ELR (cell line): Measurements from ENCODE around the gene ACACB.
A peak's percentile ranks its signal among the peaks of the same experiment; 100 is the strongest.

Experiments
- DNase-seq: peaks from one replicate; pipeline ENCODE4 v3.0.0-alpha.2; 2015; ENCODE audit warnings: low read depth

ACACB gene

DNA sequence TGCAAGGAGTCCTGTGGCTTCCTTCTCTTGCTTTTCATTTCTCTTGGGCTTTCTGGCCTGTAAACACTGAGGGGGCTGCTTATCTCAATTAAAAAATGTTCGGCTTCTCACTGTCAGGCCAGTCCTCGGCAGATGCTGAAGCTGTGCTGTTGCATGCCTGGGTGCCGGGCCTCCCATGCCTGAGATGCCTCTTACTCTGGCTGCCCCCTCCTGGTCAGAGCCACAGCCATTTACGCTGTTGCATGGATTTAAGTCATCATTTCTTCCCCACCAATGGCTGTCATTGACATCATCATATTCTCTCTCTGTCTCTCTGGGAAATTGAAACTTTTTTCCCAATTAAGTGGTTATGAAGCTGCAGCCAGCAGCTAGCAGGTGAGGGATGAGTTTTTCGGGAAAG is 139.0 kb downstream of the ACACB start:
- peak; percentile 41 for DNase-seq

- DNase-seq: no peak
These were observed 139.6 kb downstream of the ACACB start for GRCh38 chr12:109256011-109256410.

- DNase-seq: no peak
These were observed 141.8 kb downstream of the ACACB start for GRCh38 chr12:109258201-109258600.

DNA sequence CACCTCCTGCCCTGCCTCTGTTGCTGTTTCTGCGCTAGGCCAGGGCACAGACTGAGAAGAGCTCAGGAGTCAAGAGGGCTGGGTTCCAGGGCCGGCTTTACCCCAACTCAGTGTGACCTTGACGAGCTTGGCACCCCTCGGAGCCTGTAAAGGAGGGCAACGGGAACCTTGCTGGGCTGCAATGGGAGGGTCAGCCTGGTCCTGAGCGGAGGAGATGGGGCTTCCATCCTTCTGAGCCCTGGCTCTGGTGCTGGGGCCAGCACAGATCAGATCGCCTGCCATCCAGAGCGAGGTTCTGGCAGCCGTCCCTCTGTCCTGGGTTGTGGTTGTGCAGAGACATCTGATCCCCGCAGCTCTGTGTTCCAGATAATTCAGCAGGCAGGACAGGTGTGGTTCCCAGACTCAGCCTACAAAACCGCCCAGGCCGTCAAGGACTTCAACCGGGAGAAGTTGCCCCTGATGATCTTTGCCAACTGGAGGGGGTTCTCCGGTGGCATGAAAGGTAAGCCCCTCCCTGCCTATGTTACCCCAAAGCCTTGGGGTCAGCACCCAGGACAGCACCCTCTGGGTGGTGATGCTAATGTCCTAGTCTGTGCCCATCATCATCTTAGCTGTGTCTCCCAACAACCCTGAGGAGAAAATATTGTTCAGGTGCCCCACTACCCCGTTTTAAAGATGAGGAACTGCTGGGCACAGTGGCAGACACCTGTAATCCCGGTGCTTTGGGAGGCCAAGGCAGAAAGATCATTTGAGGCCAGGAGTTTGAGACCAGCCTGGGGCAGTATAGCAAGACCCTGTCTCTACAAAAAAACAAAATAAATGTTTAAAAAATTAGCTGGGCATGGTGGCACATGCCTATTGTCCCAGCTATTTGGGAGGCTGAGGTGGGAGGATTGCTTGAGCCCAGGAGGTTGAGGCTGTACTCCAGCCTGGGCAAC is 142.5 kb downstream of the ACACB start:
- no peak for DNase-seq

- DNase-seq: no peak
These were observed 143.1 kb downstream of the ACACB start for GRCh38 chr12:109259545-109259895.

- no peak for DNase-seq
These were observed 144.7 kb downstream of the ACACB start for GRCh38 chr12:109261087-109261486.

DNA sequence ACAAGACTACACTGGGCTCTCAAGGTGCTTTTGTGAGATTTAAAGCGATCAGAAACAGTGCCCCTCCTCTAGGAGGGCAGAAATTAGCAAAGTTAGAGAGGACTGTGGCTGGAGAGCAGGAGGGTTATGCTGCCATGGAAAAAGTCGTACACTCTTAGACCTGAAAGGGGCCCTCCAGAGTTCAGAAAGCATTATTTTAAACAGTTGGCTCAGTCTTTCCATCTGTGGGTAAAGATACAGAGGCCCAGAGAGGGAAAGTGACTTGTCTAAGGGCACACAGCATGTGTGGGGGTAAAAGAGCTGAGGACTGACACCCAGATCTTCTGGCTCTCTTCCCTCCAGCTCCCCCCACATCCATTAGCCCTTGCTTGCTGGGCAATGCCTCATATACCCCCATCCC is 145.6 kb downstream of the ACACB start:
- DNase-seq: no peak

DNA sequence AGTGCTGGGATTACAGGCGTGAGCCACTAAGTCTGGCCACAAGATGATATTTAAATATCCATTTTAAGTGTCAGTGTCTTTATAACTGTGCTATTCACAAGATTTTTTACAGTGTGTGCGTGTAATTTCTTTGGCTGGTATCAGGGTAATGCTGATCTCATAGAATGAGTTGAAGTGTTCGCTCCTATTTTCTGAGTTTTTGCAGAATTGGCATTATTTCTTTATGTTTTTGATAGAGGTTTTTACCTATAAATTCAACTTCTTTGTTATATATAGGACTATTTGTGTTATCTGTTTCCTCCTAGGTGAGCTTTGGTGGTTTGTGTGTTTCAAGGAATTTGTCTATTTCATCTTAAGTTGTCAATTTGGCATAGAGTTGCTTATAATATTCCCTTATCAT is 147.1 kb downstream of the ACACB start:
- DNase-seq: no peak

DNA sequence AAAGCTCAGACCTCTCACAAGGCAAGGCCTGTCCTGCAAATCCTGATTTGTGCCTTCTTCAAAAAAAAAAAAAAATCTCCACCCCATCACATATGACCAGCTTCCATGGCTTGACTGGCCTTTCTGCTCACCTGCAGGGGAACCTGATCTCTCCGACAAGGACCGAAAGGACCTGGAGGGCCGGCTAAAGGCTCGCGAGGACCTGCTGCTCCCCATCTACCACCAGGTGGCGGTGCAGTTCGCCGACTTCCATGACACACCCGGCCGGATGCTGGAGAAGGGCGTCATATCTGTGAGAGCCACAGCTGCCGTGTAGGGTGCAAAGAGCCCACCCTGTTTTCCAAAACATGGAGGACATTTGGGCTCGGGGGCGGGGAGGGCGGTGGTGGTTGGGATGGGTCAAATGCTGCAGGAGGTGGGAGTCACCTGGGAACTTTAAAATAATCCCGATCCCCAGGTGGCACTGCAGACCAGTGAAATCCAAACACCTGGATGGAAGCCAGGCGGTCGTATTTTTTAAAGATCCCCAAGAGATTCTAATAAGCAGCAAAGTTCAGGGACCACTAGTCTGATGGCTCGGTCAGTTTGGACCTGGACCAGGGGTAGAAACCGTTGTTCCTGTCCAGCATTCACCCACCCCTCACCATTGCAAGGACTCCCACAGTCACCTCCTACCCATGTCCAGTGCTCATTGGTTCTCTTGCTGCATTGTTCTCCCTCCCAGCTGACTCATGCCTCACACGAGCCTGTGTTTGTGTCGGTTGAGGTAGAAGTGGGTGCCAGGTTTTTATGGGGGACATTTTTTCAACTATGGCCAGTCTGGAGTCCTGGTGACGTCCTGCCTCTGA is 147.9 kb downstream of the ACACB start:
- peak; percentile 77 for DNase-seq

DNA sequence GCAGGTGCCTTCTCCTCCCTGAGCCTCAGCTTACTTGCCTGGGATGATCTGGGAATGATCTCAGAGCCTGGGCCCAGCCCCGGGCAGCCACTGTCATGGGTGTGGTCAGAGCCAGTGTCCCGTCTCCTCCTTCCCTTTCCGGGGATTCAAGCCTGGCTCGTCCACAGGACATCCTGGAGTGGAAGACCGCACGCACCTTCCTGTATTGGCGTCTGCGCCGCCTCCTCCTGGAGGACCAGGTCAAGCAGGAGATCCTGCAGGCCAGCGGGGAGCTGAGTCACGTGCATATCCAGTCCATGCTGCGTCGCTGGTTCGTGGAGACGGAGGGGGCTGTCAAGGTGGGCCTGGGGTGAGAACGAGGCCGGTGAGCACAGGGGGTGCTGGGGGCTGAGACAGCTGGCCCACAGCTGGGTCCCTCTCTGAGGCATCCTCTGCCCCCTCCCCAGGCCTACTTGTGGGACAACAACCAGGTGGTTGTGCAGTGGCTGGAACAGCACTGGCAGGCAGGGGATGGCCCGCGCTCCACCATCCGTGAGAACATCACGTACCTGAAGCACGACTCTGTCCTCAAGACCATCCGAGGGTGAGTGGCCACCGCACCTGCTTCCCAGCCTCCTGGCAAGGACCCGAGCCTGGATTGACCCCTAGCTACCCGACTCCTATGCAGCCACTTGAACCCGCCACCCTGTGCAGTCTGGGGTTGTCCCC is 148.7 kb downstream of the ACACB start:
- no peak for DNase-seq

DNA sequence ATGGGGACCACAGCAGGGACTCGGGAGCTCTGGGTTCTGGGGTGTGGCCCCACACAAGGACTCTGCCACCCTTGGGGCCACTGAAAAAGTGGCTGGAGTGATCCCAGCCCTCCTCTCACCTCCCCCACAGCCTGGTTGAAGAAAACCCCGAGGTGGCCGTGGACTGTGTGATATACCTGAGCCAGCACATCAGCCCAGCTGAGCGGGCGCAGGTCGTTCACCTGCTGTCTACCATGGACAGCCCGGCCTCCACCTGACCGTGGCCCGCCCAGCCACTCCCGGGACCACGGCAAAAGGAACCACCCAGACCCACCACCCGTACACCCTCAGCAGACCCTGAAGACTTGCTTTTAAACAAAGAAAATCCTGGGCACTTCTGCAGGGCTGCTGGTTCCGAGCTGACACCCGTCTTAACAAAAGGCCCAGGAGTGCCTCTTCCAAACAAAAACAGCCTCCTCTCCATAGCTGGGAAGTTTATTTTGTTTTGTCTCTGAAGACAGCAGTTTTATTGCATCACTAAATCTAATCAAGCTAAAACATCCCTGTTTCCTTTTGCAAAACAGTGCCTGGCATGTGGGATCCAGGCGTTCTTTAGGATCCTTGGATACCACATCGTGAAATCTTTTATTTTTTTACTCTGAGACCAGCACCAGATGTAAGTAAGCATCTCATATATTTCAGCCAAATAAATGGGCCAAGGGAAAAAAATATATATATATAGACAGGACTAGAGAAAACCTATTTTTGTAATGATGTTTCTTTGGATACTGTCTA is 149.9 kb downstream of the ACACB start:
- no peak for DNase-seq

DNA sequence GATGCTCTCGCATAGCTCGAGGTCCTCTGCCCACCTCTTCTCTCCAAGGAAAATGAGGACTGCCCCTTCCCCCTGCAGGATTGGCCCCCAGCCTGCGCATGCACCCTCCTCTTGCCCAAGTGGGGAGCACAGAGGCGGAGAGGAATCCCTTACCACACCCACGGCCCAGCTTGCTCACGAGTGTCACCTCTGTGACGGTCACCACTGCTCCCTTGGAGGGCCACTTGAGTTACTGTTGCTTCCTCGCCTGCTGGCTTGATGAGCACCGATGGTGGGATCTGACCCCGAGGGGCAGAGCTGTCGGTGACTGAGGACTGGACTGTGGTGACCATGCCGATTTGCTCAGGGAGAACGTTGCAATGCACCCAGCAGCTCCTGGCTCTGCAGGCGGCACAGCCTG is 151.0 kb downstream of the ACACB start:
- no peak for DNase-seq

DNA sequence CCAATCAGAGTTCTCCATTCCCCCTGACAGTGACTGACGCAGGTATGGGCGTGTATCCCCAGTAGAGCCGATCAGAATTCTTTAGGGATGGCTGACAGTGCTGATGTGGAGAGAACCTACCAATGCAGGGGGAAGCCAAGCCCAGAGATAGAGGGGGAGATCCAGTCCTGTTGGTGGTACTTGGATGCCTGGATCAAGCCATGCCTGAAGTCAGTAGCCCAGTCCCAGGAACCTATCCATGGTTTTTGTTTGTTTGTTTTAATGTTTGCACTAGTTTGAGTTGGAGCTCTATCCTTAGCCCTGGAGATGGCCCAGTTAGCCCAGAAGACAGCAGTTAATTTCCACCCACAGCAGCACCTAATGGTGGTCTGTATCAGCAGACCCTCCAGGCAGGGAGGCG is 152.5 kb downstream of the ACACB start:
- DNase-seq: no peak

GRCh38 chr12:109269428-109269827 is 153.0 kb downstream of the ACACB start:
- DNase-seq: no peak

GRCh38 chr12:109270494-109270893 is 154.1 kb downstream of the ACACB start:
- DNase-seq: no peak

DNA sequence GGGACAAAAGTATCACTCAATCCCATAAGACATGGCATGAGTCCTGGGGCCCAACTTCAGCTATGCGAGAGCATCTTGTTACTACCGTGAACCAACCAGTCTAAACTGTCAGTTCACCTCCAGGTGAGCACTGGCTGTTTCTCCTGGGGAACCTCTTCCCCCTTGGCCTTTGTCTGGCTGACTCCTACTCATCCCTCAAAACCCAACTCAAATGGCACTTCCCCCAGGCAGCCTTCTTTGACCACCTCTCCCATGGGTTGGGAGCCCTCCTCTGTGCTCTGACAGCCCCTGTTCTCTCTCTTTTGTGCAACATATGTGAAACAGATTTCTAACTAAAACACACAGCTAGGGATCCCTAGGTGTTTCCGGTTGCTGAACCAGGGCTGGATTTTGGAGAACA is 155.0 kb downstream of the ACACB start:
- DNase-seq: no peak

GRCh38 chr12:109273354-109273753 is 157.0 kb downstream of the ACACB start:
- DNase-seq: no peak

GRCh38 chr12:109274381-109274780 is 158.0 kb downstream of the ACACB start:
- DNase-seq: no peak

DNA sequence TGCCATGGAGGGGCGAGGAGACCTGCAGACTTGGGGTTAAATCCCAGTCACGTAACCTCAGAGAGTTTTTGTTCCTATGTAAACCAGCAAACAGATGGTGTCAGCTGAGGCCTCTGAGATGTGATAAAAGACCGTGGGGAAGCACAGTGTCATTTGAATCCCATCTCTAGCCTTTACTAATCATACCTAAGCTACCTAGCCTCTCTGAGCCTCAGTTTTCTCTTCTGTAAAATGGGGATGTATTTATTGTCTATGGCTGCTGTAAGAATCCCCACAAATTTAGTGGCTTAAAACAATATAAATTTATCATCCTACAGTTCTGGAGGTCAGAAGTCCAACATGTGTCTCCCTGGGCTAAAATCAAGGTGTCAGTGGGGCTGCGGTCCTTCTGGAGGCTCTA is 158.8 kb downstream of the ACACB start:
- DNase-seq: no peak

DNA sequence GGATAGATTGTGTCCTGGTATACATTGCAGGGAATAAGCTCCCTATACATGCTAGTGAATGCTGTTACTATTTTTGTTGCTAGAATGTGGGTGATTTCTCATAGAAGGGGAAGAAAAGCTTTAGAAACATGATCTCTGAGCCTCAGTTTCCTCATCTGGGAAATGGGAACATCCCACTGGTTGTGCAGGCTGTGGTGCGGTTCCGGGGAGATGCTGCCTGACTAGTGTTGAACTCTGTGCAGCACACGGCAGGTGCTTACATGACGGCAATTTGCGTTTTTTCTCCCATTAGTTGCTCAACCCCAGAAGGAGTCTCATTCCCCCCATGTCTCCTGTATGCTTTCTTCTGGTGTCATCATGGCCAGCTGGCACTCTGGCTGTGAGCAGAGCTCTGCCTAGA is 159.8 kb downstream of the ACACB start:
- DNase-seq: no peak

- no peak for DNase-seq
These were observed 161.0 kb downstream of the ACACB start for GRCh38 chr12:109277255-109277898.
